ENCODE results near the gene SET.

The SET gene

DNA sequence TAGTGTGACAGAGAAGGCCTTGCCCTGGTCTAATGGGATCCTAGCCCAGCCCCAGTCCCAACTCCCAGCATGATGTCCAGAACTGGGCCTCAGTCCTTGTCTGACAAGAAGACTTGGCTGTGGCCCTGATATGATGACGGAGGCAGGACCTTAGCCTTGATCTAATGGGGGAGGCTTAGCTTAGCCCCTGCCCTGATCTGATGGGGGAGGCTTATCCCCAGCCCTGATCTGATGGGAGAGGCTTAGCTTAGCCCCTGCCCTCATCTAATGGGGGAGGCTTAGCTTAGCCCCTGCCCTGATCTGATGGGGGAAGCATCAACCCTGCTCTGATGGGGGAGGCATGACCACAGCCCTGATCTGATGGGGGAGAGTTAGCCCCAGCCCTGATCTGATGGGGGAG lies 17.0 kb downstream of the SET start:
- TF ChIP-seq, protein P1, sequence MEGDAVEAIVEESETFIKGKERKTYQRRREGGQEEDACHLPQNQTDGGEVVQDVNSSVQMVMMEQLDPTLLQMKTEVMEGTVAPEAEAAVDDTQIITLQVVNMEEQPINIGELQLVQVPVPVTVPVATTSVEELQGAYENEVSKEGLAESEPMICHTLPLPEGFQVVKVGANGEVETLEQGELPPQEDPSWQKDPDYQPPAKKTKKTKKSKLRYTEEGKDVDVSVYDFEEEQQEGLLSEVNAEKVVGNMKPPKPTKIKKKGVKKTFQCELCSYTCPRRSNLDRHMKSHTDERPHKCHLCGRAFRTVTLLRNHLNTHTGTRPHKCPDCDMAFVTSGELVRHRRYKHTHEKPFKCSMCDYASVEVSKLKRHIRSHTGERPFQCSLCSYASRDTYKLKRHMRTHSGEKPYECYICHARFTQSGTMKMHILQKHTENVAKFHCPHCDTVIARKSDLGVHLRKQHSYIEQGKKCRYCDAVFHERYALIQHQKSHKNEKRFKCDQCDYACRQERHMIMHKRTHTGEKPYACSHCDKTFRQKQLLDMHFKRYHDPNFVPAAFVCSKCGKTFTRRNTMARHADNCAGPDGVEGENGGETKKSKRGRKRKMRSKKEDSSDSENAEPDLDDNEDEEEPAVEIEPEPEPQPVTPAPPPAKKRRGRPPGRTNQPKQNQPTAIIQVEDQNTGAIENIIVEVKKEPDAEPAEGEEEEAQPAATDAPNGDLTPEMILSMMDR (conservative IDR thresholded peaks at IDR 0.05; ENCODE audit: control insufficient read depth, insufficient read depth, low read depth, low read length) = no peak
- DNase-seq (ENCODE audit: low read depth) = no peak
- no peak overlapping the region for H3K4me3 ChIP-seq (ENCODE audit: control insufficient read depth, low read depth, low read length)

DNA sequence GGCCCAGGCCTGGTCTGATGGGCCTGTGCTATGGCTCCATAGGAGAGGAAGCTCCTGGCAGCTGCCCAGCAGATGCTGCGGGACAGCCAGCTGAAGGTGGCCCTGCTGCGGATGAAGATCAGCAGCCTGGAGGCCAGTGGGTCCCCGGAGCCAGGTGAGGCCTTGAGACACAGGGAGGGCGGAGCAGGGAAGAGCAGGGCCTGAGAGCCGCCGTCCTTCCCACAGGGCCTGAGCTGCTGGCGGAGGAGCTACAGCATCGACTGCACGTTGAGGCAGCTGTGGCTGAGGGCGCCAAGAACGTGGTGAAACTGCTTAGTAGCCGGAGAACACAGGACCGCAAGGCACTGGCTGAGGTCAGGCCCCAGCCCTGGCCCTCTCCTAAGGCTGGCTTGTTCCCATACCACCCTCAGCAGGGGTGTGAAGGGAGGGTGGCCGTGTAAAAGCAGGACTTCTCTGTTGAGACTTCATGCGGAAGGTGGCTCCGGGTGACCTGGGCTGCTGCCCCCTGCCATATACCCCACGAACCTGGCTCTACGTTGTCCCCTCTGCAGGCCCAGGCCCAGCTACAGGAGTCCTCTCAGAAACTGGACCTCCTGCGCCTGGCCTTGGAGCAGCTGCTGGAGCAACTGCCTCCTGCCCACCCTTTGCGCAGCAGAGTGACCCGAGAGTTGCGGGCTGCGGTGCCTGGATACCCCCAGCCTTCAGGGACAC lies 17.8 kb downstream of the SET start:
- TF ChIP-seq, protein P1 (conservative IDR thresholded peaks at IDR 0.05; ENCODE audit: control insufficient read depth, insufficient read depth, low read depth, low read length) = no peak
- no peak overlapping the region for H3K4me3 ChIP-seq (ENCODE audit: control insufficient read depth, low read depth, low read length)
- DNase-seq (ENCODE audit: low read depth) = no peak

DNA sequence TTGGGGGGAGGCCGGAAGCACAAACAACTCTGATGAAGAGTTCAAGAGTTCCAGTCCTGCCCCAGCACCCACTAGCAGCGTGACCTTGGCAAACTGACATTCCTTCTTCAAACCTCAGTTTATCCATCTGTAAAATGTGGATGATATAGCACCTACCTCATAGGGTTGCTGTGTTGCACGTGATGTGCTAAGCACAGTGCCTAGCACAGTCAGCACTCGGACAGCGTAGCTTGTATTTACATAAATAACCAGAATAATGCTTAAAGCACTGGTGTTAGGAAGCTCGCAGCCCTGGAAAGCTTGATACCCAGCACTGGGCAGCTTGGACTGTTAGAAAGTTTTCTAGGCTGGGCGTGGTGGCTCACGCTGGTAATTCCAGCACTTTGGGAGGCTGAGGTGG lies 18.4 kb downstream of the SET start:
- TF ChIP-seq, protein P1 (conservative IDR thresholded peaks at IDR 0.05; ENCODE audit: control insufficient read depth, insufficient read depth, low read depth, low read length) = no peak
- no peak for DNase-seq (ENCODE audit: low read depth)
- H3K4me3 ChIP-seq (ENCODE audit: control insufficient read depth, low read depth, low read length) = no peak overlapping the region

DNA sequence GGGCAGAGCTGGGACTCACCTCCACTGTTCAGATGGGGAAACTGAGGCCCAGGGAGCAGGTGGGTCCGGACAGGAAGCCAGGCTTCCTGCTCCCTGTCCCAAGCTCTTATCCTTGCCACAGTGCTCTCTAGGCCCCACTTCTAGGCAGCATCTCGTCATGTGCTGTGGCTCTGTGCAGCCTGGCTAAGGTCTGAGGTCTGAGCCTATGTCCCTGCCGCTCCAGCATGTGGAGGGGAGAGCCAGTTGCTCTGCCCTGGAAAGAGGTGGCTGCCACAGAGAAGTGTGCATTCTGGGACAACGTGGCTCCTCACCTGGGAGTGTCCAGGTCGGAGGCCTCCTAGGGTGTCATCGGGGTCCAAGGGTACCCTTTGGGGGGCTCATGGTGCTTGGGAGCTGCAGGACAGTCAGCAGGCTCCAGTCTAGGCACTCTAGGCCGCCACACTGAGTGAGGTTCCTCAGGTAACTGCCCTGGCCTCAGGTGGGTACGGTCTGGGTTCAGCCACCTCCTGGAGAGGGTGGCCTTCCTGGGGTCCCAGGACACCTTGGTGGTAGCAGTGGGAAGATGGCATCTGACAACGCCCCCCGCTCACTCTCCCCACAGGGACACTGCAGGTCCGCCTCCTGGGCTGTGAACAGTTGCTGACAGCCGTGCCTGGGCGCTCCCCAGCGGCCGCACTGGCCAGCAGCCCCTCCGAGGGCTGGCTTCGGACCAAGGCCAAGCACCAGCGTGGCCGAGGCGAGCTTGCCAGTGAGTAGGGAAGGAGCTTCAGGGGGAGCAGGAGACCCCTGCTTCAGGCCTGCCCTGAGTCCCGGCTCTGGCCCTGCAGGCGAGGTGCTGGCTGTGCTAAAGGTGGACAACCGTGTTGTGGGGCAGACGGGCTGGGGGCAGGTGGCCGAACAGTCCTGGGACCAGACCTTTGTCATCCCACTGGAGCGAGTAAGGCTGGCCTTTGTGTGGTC lies 23.7 kb downstream of the SET start:
- H3K4me3 ChIP-seq (ENCODE audit: control insufficient read depth, low read depth, low read length) = no peak overlapping the region
- DNase-seq (ENCODE audit: low read depth) = no peak
- TF ChIP-seq, protein P1 (conservative IDR thresholded peaks at IDR 0.05; ENCODE audit: control insufficient read depth, insufficient read depth, low read depth, low read length) = no peak

DNA sequence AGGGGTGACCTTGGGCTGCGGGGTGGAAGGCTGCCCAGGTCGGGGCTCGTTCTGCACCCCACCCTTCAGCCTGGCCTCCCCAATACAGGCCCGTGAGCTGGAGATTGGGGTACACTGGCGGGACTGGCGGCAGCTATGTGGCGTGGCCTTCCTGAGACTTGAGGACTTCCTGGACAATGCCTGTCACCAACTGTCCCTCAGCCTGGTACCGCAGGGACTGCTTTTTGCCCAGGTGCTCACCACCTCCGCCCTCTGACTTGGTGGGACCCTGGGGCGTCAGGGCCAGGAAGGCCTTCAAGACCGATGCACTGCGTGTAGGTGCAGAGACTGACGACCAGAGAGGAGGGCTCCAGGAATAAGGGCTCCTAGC lies 24.4 kb downstream of the SET start:
- H3K4me3 ChIP-seq (ENCODE audit: control insufficient read depth, low read depth, low read length) = no peak overlapping the region
- DNase-seq (ENCODE audit: low read depth) = no peak
- TF ChIP-seq, protein P1 (conservative IDR thresholded peaks at IDR 0.05; ENCODE audit: control insufficient read depth, insufficient read depth, low read depth, low read length) = no peak

DNA sequence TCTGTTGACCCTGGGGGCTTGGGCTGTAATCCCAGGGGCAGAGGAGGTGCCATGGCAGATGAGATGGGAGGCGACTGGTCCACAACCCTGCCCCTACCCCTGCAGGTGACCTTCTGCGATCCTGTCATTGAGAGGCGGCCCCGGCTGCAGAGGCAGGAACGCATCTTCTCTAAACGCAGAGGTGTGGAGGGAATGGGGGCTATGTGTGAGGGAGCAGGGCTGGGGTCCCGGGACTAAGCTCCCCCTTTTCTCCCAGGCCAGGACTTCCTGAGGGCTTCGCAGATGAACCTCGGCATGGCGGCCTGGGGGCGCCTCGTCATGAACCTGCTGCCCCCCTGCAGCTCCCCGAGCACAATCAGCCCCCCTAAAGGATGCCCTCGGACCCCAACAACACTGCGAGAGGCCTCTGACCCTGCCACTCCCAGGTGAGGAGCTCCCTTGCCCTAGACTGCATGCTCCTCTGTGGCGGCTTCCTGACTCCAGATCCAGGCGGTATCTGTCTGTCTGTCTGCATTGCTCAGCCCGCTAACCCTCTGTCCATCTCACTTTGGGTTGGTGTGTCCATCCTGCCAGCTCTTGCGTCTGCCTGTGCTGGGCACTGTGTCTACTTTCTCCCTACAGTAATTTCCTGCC lies 25.0 kb downstream of the SET start:
- no peak overlapping the region for H3K4me3 ChIP-seq (ENCODE audit: control insufficient read depth, low read depth, low read length)
- TF ChIP-seq, protein P1 (conservative IDR thresholded peaks at IDR 0.05; ENCODE audit: control insufficient read depth, insufficient read depth, low read depth, low read length) = no peak
- no peak for DNase-seq (ENCODE audit: low read depth)
